Esophagus squamous epithelium (tissue), 4 donors: ENCODE results near the gene RCSD1.

Experiments used
- POLR2A ChIP-seq, 4 donors: fragments of 450-650 bp; IDR thresholded peaks; one replicate each; pipeline ENCODE4 v1.6.1; 2017; ENCODE audit warnings: antibody characterized with exemption in 4 of 4, mild to moderate bottlenecking in 4 of 4, moderate library complexity in 3 of 4
- TF ChIP-seq, protein P1 (sequence below), 6 experiments: fragments of 450-650 bp in 4 of 6; fragments of 200-600 bp in 2 of 6; sonication (generic) in 2 of 6; IDR thresholded peaks; one replicate each; pipeline ENCODE4 v1.5.1; 2016 to 2019; ENCODE audit warnings: antibody characterized with exemption in 6 of 6, mild to moderate bottlenecking in 4 of 6, moderate library complexity in 4 of 6

DNA sequence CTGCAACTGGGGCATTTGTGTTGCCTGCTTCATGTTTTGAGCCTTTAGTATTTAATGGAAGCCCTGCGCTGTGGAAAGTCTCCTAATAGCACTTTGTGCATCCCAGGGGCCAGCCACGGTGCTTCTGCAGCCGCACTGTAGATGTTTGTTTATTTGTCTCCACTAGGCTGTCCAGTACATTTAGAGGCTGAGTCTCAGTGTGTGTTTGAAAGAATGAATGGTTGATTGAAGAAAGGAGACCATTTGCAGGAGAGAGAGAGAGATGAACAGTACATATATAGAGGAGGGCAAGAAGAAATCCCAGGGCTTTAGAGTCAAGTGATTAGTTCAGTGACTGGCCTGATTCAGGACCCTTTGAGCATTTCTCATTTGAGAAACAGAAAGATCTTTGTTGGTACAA, 125.6 kb downstream of the RCSD1 start:
- TF ChIP-seq POLR2A (IDR thresholded peaks at IDR 0.05), result no peak
- TF ChIP-seq, protein P1, sequence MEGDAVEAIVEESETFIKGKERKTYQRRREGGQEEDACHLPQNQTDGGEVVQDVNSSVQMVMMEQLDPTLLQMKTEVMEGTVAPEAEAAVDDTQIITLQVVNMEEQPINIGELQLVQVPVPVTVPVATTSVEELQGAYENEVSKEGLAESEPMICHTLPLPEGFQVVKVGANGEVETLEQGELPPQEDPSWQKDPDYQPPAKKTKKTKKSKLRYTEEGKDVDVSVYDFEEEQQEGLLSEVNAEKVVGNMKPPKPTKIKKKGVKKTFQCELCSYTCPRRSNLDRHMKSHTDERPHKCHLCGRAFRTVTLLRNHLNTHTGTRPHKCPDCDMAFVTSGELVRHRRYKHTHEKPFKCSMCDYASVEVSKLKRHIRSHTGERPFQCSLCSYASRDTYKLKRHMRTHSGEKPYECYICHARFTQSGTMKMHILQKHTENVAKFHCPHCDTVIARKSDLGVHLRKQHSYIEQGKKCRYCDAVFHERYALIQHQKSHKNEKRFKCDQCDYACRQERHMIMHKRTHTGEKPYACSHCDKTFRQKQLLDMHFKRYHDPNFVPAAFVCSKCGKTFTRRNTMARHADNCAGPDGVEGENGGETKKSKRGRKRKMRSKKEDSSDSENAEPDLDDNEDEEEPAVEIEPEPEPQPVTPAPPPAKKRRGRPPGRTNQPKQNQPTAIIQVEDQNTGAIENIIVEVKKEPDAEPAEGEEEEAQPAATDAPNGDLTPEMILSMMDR (IDR thresholded peaks at IDR 0.05), result no peak
